ENCODE measurements around the gene RPUSD2.

The RPUSD2 gene

GRCh38 chr15:40594429-40594836 lies 25.3 kb downstream of the RPUSD2 start:
- DNase-seq (ENCODE audit: low read depth), result peak; percentile 43
- no peak for TF ChIP-seq CTCF (IDR thresholded peaks at IDR 0.05; ENCODE audit: low read length, missing control alignments)

GRCh38 chr15:40595219-40595618 lies 26.1 kb downstream of the RPUSD2 start:
- DNase-seq (ENCODE audit: low read depth), result no peak
- H3K4me3 ChIP-seq (replicated peaks; ENCODE audit: low read depth, low read length), result peak overlapping the region; percentile 81

More at GRCh38 chr15:40594429-40594836, 25.3 kb downstream of the RPUSD2 start:
- peak overlapping the region; percentile 81 for H3K4me3 ChIP-seq (replicated peaks; ENCODE audit: low read depth, low read length)

GRCh38 chr15:40595773-40596172 lies 26.7 kb downstream of the RPUSD2 start:
- no peak for DNase-seq (ENCODE audit: low read depth)
- no peak for TF ChIP-seq CTCF (IDR thresholded peaks at IDR 0.05; ENCODE audit: low read length, missing control alignments)
- H3K4me3 ChIP-seq (replicated peaks; ENCODE audit: low read depth, low read length), result no peak overlapping the region

More at GRCh38 chr15:40595219-40595618, 26.1 kb downstream of the RPUSD2 start:
- TF ChIP-seq CTCF (IDR thresholded peaks at IDR 0.05; ENCODE audit: low read length, missing control alignments), result no peak

GRCh38 chr15:40597024-40597423 lies 27.9 kb downstream of the RPUSD2 start:
- DNase-seq (ENCODE audit: low read depth), result no peak
- TF ChIP-seq CTCF (IDR thresholded peaks at IDR 0.05; ENCODE audit: low read length, missing control alignments), result no peak
- no peak overlapping the region for H3K4me3 ChIP-seq (replicated peaks; ENCODE audit: low read depth, low read length)

- no peak for TF ChIP-seq CTCF (IDR thresholded peaks at IDR 0.05; ENCODE audit: low read length, missing control alignments)
- DNase-seq (ENCODE audit: low read depth), result no peak
- no peak overlapping the region for H3K4me3 ChIP-seq (replicated peaks; ENCODE audit: low read depth, low read length)
Measured at GRCh38 chr15:40598126-40598525, 29.0 kb downstream of the RPUSD2 start.

- no peak for DNase-seq (ENCODE audit: low read depth)
- no peak overlapping the region for H3K4me3 ChIP-seq (replicated peaks; ENCODE audit: low read depth, low read length)
- no peak for TF ChIP-seq CTCF (IDR thresholded peaks at IDR 0.05; ENCODE audit: low read length, missing control alignments)
Measured at GRCh38 chr15:40598672-40599071, 29.6 kb downstream of the RPUSD2 start.

GRCh38 chr15:40600956-40601355 lies 31.9 kb downstream of the RPUSD2 start:
- no peak for DNase-seq (ENCODE audit: low read depth)
- no peak overlapping the region for H3K4me3 ChIP-seq (replicated peaks; ENCODE audit: low read depth, low read length)
- TF ChIP-seq CTCF (IDR thresholded peaks at IDR 0.05; ENCODE audit: low read length, missing control alignments), result no peak

All from fibroblast of pulmonary artery (primary cell).